Measurements from ENCODE around the gene UTP25.
"Not testable (repeated sequence)": the region's sequence is repeated elsewhere in the genome, so short reads cannot be mapped to it uniquely, and the experiment has no call there.

UTP25 gene

DNA sequence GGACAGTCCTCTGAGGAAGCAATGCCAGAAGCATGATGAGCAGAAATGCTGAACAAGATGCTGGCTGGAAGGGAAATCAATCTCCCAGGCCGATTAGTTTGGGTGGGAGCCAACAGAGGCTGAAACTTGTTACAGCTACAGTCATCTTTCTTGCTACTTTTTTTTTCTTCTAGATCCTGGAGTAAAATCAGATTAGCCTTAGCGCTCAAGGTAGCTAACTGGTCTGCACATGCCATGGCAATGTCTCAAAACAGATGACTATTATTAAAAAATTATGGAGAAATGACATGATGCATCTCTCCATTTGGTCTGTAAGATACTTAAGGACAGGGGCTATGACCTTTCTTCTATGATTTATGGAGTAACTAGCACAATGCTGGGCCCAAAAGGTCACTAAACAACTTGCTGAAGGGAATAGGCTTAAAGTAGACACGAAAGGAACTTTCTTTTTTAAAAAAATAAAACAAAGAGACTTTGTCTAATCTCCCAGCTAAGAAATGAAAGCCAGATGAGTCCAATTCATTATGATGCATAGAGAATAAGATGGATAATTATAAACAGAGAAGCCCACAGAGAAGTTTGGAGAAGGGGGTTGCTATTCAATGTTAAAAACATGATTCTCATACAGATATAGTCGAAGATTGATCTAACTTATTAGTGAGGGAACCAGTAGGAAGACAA is 42.5 kb downstream of the UTP25 start:
- DNase-seq (ENCODE audit: low spot score) (no peak), FAIRE-seq (no peak)

DNA sequence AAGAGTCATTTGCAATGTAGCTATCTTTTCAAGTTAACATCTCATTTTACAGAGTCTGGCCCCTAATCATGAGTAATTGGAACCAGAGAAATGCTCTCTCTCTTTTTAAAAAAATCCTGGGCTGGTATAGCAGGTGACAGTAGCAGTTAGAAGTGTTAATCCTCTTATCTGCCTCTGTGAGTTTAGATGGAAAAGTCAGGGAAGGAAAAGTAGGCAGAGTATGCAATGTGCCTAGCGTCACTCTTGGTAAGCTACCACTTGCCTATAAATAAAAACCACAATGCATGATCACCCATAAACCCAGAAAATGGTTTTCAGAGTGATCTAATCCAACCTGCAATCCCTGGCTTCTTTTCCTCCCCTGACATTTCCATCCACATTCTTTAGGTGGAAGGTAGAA is 43.2 kb downstream of the UTP25 start:
- no peak for DNase-seq (ENCODE audit: low spot score)
- no peak for FAIRE-seq

- no peak for DNase-seq (ENCODE audit: low spot score)
- FAIRE-seq: no peak
Observed at GRCh38 chr1:209871430-209871829, 43.7 kb downstream of the UTP25 start.

GRCh38 chr1:209873067-209873799 is 45.5 kb downstream of the UTP25 start:
- FAIRE-seq (peak; percentile 44), DNase-seq (ENCODE audit: low spot score) (no peak)

DNA sequence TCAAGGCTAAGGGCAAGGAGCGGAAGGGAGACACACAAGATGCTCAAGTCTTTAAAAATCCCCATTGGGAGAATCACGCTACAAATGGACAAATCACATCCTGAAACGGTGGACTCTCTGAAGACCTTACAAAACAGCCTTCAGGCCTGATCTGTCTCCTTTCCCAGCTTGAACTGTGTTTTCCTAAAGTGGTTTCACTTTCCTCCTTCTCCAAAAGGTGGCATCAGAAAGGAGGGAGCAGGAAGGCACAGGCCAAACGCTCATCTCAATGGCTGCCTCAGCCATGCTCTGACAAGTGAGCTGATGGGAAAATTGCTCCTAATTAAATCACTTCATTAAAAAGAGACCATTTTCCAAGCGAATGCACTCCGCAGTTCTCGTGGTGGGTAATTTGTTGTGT is 47.7 kb downstream of the UTP25 start:
- FAIRE-seq (no peak), DNase-seq (ENCODE audit: low spot score) (peak; percentile 50)

DNA sequence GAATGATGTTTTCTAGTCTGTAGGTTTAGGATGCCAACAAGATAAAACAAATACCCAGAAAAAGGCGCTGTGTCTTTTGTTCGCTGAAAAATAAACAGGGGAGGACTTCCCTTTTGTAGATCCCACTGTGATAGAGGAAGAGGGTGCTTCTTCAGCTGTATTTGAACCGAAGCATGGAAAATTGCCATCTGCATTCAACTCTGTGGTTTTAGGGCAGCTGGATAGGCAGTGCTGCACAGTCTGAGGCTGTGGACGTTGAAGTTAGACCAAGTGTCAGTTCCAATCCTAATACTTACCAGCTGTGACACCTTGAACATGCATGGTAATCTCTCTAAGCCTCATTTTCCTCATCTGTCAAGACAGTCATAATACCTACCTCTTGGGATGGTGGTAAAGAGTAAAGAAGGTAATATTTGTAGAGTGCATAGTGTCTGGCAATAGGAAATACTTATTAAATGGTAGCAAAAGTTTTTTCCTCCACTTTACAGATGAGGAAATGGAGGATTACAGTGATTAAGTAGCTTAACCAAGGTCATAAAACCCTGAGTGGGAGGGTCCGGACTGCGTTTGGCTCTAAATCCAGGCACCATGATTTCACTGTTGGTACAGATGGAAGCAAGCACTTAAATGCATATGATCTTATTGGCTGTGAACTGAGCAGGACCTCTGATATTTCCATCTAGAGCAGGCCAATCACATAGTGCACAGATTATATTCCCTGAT is 48.5 kb downstream of the UTP25 start:
- DNase-seq (ENCODE audit: low spot score) (no peak), FAIRE-seq (no peak)

GRCh38 chr1:209877087-209877764 is 49.5 kb downstream of the UTP25 start:
- no peak for FAIRE-seq
- DNase-seq (ENCODE audit: low spot score): no peak

GRCh38 chr1:209878964-209879363 is 51.2 kb downstream of the UTP25 start:
- no peak for FAIRE-seq
- DNase-seq (ENCODE audit: low spot score): no peak

GRCh38 chr1:209879539-209879938 is 51.8 kb downstream of the UTP25 start:
- DNase-seq (ENCODE audit: low spot score): no peak
- FAIRE-seq: no peak

DNA sequence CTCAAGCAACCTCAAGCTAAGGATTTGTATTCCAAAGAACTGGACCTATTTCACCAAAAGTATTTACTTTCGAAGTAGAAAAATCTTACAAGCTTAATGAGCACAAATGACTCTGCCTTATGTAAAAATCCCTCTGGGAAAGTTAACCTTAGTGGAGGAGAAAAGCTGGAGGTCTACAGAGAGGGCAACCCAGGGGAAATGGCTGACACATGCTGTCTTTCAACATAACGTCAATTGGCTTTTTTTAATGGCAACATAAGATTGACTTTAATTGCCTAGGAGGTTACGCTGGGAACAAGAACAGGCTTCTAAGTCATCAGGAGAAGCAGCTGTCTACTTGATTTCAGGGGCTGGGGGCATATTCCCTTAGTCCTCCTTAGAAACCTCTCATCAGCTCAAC is 52.3 kb downstream of the UTP25 start:
- no peak for FAIRE-seq
- DNase-seq (ENCODE audit: low spot score): no peak

DNA sequence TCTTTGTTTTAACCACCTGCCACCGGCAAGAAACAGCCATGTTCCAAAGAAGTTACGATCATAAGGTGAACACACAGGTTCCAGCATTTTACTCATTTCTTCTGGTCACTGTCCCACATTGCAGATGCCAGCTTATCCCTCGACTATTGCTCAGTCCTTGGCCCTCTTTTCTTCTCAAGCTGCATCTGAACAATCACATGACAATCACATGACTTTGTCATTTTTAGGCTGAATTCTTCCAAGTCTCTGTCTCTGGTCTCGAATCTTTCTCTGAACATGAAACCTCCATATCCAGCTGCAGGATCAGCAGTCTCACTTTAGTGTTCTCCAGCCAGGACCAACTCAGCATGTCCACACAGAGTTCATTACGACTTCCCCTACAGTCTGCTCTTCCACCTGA is 53.8 kb downstream of the UTP25 start:
- FAIRE-seq: no peak
- DNase-seq (ENCODE audit: low spot score): no peak

GRCh38 chr1:209882286-209882685 is 54.5 kb downstream of the UTP25 start:
- FAIRE-seq (no peak), DNase-seq (ENCODE audit: low spot score) (no peak)

DNA sequence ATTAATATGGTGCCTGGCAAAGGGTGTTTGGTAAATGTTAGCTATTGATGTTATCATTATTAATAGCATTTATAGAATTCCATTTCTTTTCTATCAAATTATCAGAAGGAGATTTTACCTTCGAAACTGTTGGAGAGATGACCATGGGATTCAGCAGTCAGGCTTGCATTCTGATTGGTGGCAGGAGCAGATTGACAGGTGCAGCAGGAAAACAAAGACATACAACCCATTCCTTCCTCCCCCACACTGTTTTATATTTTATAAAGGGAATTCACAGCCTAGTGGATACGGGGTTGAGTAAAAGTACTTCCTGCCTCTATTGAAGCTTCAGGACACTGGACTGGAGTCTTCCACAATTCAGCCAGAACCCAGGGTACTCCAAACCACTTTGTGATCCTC is 55.2 kb downstream of the UTP25 start:
- DNase-seq (ENCODE audit: low spot score): no peak

DNA sequence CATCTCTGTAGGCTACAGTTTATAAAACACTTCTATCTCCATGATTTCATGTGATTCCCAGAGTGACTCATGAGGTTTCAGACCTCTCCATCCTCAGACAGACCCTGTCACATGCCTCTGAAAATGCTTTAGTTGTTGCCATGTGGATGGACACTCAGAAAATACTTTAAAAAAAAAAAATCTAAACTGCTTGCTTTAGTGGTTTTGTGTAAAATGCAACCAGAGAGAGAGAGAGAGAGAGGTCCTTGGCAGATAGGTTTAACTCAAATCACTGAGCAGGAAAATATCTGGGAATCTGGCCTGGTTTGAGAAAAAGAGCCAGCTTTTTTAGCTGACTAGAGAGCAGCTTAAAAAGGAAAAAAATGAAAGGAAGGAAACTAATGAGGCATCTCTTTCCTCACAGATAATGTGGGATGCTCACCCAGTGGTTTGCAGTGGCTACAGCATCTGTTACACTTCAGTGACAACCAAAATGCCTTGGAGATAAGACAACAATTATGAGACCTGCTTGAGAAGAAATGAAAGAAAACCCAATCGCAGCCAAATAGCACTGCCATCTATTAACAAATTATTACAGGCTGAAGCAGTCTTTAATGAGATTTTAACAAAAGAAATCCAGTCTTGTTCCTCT is 55.7 kb downstream of the UTP25 start:
- FAIRE-seq (no peak), DNase-seq (ENCODE audit: low spot score) (no peak)

More for the DNA sequence above, 55.2 kb downstream of the UTP25 start:
- no peak for FAIRE-seq

- FAIRE-seq (no peak), DNase-seq (ENCODE audit: low spot score) (no peak)
Observed at GRCh38 chr1:209884249-209884648, 56.5 kb downstream of the UTP25 start.

GRCh38 chr1:209884665-209885117 is 56.9 kb downstream of the UTP25 start:
- DNase-seq (ENCODE audit: low spot score) (peak; percentile 93), FAIRE-seq (peak; percentile 86)

DNA sequence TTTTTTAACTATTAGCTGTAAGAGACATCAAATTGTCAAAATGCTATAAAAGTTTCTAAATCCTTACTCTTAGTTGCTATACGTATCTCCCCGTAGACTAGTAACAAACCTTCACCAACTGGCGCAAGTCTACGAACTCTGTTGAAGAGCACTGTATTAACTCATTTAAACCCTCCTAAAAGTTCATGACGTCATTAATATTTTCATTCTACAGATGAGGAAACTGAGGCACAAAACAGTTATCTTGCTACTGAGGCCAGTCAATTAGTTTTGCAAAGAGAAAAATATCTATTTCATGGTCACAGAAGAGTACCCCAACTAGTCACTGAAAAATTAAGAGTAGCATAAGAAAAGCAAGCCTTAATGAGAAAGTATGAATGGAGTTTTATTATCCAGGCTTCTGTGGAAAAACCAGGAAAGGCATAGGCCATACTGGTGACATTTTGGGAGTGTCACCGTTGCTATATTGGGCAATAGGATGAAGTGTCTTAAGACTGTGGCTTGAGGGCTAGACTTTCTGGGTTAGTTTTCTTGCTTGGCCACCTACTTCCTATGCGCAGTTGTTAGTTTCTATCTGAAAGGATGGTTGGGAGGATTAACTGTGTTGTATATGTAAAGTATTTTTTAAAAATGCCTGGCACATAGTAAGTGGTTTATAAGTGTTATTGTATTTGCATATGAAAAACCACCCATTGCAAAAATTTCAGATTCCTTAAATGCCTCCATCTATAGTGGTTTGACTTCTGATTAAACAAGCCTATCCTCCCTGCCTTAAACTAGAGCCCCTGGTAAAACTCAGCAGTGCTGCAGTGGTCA is 57.8 kb downstream of the UTP25 start:
- no peak for DNase-seq (ENCODE audit: low spot score)
- no peak for FAIRE-seq

DNA sequence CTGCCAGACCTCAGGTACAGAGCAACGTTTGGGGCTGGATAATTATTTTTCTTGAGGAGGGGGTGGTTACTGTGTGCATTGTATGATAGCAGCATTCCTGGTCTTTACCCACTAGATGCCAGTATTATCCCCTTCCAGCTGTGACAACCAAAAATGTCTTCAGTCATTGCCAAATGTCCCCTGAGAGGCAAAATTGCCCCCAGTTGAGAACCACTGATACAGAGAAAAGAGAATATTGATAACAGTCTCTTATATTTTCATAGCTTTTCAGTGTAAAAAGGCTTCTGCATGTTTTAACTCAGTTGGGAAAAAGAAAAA is 58.4 kb downstream of the UTP25 start:
- FAIRE-seq (no peak), DNase-seq (ENCODE audit: low spot score) (no peak)

DNA sequence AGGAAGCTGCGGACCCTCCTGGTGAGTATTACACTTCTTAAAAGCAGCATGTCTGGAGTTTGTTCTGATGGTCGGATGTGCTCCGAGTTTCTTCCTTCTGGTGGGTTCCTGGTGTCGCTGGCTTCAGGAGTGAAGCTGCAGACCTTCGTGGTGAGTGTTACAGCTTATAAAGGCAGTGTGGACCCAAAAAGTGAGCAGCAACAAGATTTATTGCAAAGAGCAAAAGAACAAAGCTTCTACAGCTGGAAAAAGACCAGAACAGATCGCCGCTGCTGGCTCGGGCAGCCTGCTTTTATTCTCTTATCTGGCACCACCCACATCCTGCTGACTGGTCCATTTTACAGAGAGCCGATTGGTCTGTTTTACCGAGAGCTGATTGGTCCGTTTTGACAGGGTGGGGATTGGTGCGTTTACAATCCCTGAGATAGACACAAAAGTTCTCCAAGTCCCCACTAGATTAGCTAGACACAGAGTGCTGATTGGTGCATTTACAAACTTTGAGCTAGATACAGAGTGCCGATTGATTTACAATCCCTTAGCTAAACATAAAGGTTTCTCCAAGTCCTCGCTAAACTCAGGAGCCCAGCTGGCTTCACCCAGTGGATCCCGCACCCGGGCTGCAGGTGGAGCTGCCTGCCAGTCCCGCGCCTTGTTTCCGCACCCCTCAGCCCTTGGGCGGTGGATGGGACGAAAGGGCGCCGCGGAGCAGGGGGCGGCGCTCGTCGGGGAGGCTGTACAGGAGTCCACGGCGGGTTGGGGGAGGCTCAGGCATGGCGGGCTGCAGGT is 60.7 kb downstream of the UTP25 start:
- not testable (repeated sequence) for DNase-seq (ENCODE audit: low spot score); FAIRE-seq

DNA sequence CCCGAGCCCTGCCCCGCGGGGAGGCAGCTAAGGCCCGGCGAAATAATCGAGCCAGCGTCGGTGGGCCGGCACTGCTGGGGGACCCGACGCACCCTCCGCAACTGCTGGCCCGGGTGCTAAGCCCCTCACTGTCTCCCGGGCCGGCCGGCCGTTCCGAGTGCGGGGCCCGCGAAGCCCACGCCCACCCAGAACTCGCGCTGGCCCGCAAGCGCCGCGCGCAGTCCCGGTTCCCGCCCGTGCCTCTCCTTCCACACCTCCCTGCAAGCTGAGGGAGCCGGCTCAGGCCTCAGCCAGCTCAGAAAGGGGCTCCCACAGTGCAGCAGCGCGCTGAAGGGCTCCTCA is 61.3 kb downstream of the UTP25 start:
- no peak for DNase-seq (ENCODE audit: low spot score)
- FAIRE-seq: no peak

Measured in urothelium cell line (cell line).